Islet precursor cell (in vitro differentiated cells): ENCODE results near the gene AGAP9.
"Not testable (repeated sequence)": the region's sequence is repeated elsewhere in the genome, so short reads cannot be mapped to it uniquely, and the experiment has no call there.

Experiments
- DNase-seq: peaks from one replicate; pipeline ENCODE4 v3.0.0-alpha.2; 2018

The AGAP9 gene

GRCh38 chr10:47484786-47485185 lies 38.7 kb downstream of the AGAP9 start:
- DNase-seq: peak; percentile 24

- peak; percentile 48 for DNase-seq
Measured at GRCh38 chr10:47483923-47484322, 39.5 kb downstream of the AGAP9 start, which contains the start of gene ANXA8. Gene ANXA8, minus strand, starts transcription at chr10:47484115. Its CDS starts 182 bp downstream, at chr10:47483933.

- not testable (repeated sequence) for DNase-seq
Measured at GRCh38 chr10:47482367-47482766, 41.1 kb downstream of the AGAP9 start.

GRCh38 chr10:47481768-47482181 lies 41.7 kb downstream of the AGAP9 start:
- peak; percentile 66 for DNase-seq

GRCh38 chr10:47481182-47481766 lies 42.2 kb downstream of the AGAP9 start:
- DNase-seq: peak; percentile 96

GRCh38 chr10:47480133-47480532 lies 43.3 kb downstream of the AGAP9 start:
- not testable (repeated sequence) for DNase-seq

GRCh38 chr10:47478114-47478513 lies 45.3 kb downstream of the AGAP9 start:
- peak; percentile 82 for DNase-seq

GRCh38 chr10:47477078-47477477 lies 46.4 kb downstream of the AGAP9 start:
- DNase-seq: not testable (repeated sequence)

GRCh38 chr10:47475101-47475500 lies 48.3 kb downstream of the AGAP9 start:
- DNase-seq: peak; percentile 27

- DNase-seq: not testable (repeated sequence)
Measured at GRCh38 chr10:47473516-47473915, 49.9 kb downstream of the AGAP9 start.

- not testable (repeated sequence) for DNase-seq
Measured at GRCh38 chr10:47472647-47473046, 50.8 kb downstream of the AGAP9 start.

GRCh38 chr10:47472072-47472471 lies 51.4 kb downstream of the AGAP9 start:
- not testable (repeated sequence) for DNase-seq

- not testable (repeated sequence) for DNase-seq
Measured at GRCh38 chr10:47468731-47469528, 54.5 kb downstream of the AGAP9 start.

- not testable (repeated sequence) for DNase-seq
Measured at GRCh38 chr10:47467957-47468356, 55.5 kb downstream of the AGAP9 start.

GRCh38 chr10:47467458-47467857 lies 56.0 kb downstream of the AGAP9 start:
- not testable (repeated sequence) for DNase-seq

- DNase-seq: peak; percentile 23
Measured at GRCh38 chr10:47465216-47465917, 58.1 kb downstream of the AGAP9 start.

- DNase-seq: not testable (repeated sequence)
Measured at GRCh38 chr10:47462577-47463358, 60.7 kb downstream of the AGAP9 start.

GRCh38 chr10:47461261-47461687 lies 62.2 kb downstream of the AGAP9 start:
- peak; percentile 92 for DNase-seq

GRCh38 chr10:47458466-47459154 lies 64.8 kb downstream of the AGAP9 start:
- DNase-seq: peak; percentile 66

GRCh38 chr10:47457826-47458225 lies 65.6 kb downstream of the AGAP9 start:
- peak; percentile 35 for DNase-seq

- DNase-seq: no peak
Measured at GRCh38 chr10:47457528-47457820, 66.0 kb downstream of the AGAP9 start.
